ENCODE measurements around the gene ATP11B.

DNA sequence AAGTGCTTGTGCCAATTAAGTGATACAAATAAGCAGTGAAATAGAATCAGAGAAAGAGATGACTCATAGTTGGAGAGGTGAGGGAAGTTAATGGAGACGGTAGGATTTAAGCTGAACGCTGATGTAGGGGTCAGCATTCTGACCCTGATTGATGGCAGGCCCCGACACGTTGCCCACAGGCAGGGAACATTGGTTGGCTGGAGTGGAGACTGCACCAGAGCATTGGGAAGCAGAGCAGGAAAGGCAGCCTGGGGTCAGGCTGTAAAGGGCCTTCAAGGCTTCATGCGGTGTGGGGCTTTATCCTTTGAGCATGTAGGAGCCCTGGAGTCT lies 118.4 kb downstream of the ATP11B start:
- TF ChIP-seq, protein P1, sequence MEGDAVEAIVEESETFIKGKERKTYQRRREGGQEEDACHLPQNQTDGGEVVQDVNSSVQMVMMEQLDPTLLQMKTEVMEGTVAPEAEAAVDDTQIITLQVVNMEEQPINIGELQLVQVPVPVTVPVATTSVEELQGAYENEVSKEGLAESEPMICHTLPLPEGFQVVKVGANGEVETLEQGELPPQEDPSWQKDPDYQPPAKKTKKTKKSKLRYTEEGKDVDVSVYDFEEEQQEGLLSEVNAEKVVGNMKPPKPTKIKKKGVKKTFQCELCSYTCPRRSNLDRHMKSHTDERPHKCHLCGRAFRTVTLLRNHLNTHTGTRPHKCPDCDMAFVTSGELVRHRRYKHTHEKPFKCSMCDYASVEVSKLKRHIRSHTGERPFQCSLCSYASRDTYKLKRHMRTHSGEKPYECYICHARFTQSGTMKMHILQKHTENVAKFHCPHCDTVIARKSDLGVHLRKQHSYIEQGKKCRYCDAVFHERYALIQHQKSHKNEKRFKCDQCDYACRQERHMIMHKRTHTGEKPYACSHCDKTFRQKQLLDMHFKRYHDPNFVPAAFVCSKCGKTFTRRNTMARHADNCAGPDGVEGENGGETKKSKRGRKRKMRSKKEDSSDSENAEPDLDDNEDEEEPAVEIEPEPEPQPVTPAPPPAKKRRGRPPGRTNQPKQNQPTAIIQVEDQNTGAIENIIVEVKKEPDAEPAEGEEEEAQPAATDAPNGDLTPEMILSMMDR (tag by site-specific recombination; IDR thresholded peaks at IDR 0.05), result no peak
- TF ChIP-seq, protein P2, sequence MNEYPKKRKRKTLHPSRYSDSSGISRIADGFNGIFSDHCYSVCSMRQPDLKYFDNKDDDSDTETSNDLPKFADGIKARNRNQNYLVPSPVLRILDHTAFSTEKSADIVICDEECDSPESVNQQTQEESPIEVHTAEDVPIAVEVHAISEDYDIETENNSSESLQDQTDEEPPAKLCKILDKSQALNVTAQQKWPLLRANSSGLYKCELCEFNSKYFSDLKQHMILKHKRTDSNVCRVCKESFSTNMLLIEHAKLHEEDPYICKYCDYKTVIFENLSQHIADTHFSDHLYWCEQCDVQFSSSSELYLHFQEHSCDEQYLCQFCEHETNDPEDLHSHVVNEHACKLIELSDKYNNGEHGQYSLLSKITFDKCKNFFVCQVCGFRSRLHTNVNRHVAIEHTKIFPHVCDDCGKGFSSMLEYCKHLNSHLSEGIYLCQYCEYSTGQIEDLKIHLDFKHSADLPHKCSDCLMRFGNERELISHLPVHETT (tag by site-specific recombination; IDR thresholded peaks at IDR 0.05), result no peak
- TF ChIP-seq, protein P3, sequence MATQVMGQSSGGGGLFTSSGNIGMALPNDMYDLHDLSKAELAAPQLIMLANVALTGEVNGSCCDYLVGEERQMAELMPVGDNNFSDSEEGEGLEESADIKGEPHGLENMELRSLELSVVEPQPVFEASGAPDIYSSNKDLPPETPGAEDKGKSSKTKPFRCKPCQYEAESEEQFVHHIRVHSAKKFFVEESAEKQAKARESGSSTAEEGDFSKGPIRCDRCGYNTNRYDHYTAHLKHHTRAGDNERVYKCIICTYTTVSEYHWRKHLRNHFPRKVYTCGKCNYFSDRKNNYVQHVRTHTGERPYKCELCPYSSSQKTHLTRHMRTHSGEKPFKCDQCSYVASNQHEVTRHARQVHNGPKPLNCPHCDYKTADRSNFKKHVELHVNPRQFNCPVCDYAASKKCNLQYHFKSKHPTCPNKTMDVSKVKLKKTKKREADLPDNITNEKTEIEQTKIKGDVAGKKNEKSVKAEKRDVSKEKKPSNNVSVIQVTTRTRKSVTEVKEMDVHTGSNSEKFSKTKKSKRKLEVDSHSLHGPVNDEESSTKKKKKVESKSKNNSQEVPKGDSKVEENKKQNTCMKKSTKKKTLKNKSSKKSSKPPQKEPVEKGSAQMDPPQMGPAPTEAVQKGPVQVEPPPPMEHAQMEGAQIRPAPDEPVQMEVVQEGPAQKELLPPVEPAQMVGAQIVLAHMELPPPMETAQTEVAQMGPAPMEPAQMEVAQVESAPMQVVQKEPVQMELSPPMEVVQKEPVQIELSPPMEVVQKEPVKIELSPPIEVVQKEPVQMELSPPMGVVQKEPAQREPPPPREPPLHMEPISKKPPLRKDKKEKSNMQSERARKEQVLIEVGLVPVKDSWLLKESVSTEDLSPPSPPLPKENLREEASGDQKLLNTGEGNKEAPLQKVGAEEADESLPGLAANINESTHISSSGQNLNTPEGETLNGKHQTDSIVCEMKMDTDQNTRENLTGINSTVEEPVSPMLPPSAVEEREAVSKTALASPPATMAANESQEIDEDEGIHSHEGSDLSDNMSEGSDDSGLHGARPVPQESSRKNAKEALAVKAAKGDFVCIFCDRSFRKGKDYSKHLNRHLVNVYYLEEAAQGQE (tag by site-specific recombination; IDR thresholded peaks at IDR 0.05), result no peak
- TF ChIP-seq GLI2 (tag by site-specific recombination; IDR thresholded peaks at IDR 0.05; ENCODE audit: borderline replicate concordance, low read depth), result no peak
- TF ChIP-seq, protein P4, sequence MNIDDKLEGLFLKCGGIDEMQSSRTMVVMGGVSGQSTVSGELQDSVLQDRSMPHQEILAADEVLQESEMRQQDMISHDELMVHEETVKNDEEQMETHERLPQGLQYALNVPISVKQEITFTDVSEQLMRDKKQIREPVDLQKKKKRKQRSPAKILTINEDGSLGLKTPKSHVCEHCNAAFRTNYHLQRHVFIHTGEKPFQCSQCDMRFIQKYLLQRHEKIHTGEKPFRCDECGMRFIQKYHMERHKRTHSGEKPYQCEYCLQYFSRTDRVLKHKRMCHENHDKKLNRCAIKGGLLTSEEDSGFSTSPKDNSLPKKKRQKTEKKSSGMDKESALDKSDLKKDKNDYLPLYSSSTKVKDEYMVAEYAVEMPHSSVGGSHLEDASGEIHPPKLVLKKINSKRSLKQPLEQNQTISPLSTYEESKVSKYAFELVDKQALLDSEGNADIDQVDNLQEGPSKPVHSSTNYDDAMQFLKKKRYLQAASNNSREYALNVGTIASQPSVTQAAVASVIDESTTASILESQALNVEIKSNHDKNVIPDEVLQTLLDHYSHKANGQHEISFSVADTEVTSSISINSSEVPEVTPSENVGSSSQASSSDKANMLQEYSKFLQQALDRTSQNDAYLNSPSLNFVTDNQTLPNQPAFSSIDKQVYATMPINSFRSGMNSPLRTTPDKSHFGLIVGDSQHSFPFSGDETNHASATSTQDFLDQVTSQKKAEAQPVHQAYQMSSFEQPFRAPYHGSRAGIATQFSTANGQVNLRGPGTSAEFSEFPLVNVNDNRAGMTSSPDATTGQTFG (tag by site-specific recombination; IDR thresholded peaks at IDR 0.05; ENCODE audit: borderline replicate concordance), result no peak
- no peak for TF ChIP-seq ZNF239 (tag by site-specific recombination; IDR thresholded peaks at IDR 0.05)
- no peak for TF ChIP-seq KLF1 (tag by site-specific recombination; IDR thresholded peaks at IDR 0.05)
- TF ChIP-seq, protein P5, sequence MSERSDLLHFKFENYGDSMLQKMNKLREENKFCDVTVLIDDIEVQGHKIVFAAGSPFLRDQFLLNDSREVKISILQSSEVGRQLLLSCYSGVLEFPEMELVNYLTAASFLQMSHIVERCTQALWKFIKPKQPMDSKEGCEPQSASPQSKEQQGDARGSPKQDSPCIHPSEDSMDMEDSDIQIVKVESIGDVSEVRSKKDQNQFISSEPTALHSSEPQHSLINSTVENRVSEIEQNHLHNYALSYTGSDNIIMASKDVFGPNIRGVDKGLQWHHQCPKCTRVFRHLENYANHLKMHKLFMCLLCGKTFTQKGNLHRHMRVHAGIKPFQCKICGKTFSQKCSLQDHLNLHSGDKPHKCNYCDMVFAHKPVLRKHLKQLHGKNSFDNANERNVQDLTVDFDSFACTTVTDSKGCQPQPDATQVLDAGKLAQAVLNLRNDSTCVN (tag by site-specific recombination; optimal IDR thresholded peaks at IDR 0.05), result no peak
- TF ChIP-seq ZNF48 (tag by site-specific recombination; IDR thresholded peaks at IDR 0.05), result no peak
- no peak for TF ChIP-seq ZNF843 (tag by site-specific recombination; IDR thresholded peaks at IDR 0.05)
- TF ChIP-seq ZNF792 (tag by site-specific recombination; IDR thresholded peaks at IDR 0.05), result no peak
- no peak for TF ChIP-seq OVOL3 (tag by site-specific recombination; IDR thresholded peaks at IDR 0.05)

Measured in HEK293 (cell line).